ENCODE measurements around the gene GZF1. TPM values are rescaled to one million over a fixed set of nuclear protein-coding genes. Genes with fewer than 3 reads are reported as not detected.

Gene GZF1
- total and polyA plus RNA-seq, 2 donors, result 8.5 to 10.6 TPM

GRCh38 chr20:23325107-23325506 is 36.9 kb upstream of the GZF1 start:
- DNase-seq (ENCODE audit: low read depth in 6 of 9, low spot score in 9 of 9), result no peak
- Histone ChIP-seq H3K9me3 (ENCODE audit: control insufficient read depth in 2 of 2, insufficient read depth in 1 of 2, low read length in 1 of 2) (no peaks in the 10 kb centered on the region), H3K27ac (ENCODE audit: low read depth in 1 of 2, low read length in 1 of 2) (no peak overlapping the region), H3K4me1 (ENCODE audit: control insufficient read depth in 2 of 2, insufficient read depth in 2 of 2, low read length in 2 of 2) (no peaks in the 10 kb centered on the region), H3K36me3 (ENCODE audit: control insufficient read depth in 2 of 2, insufficient read depth in 2 of 2, low read length in 1 of 2) (no peaks in the 10 kb centered on the region), H3K4me3 (ENCODE audit: low read length in 2 of 2) (no peak overlapping the region), H3K27me3 (ENCODE audit: control insufficient read depth in 2 of 2, insufficient read depth in 1 of 2, low read length in 1 of 2) (no peaks in the 10 kb centered on the region)
- WGBS, result 95% methylated on average over 3 of the region's 3 CpGs

GRCh38 chr20:23326774-23327173 is 35.2 kb upstream of the GZF1 start:
- WGBS, result 97% methylated on average over 8 of the region's 8 CpGs
- H3K9me3 ChIP-seq (ENCODE audit: control insufficient read depth in 2 of 2, insufficient read depth in 1 of 2, low read length in 1 of 2), result no peaks in the 10 kb centered on the region
- DNase-seq (ENCODE audit: low read depth in 6 of 9, low spot score in 9 of 9), result no peak
- no peaks in the 10 kb centered on the region for H3K36me3 ChIP-seq (ENCODE audit: control insufficient read depth in 2 of 2, insufficient read depth in 2 of 2, low read length in 1 of 2)
- no peaks in the 10 kb centered on the region for H3K4me1 ChIP-seq (ENCODE audit: control insufficient read depth in 2 of 2, insufficient read depth in 2 of 2, low read length in 2 of 2)
- H3K4me3 ChIP-seq (ENCODE audit: low read length in 2 of 2), result no peak overlapping the region
- no peak overlapping the region for H3K27ac ChIP-seq (ENCODE audit: low read depth in 1 of 2, low read length in 1 of 2)
- H3K27me3 ChIP-seq (ENCODE audit: control insufficient read depth in 2 of 2, insufficient read depth in 1 of 2, low read length in 1 of 2), result no peaks in the 10 kb centered on the region

GRCh38 chr20:23327617-23328333 is 34.2 kb upstream of the GZF1 start:
- Histone ChIP-seq H3K36me3 (ENCODE audit: control insufficient read depth in 2 of 2, insufficient read depth in 2 of 2, low read length in 1 of 2) (no peaks in the 10 kb centered on the region), H3K4me3 (ENCODE audit: low read length in 2 of 2) (no peak overlapping the region), H3K4me1 (ENCODE audit: control insufficient read depth in 2 of 2, insufficient read depth in 2 of 2, low read length in 2 of 2) (no peaks in the 10 kb centered on the region), H3K9me3 (ENCODE audit: control insufficient read depth in 2 of 2, insufficient read depth in 1 of 2, low read length in 1 of 2) (no peaks in the 10 kb centered on the region), H3K27ac (ENCODE audit: low read depth in 1 of 2, low read length in 1 of 2) (no peak overlapping the region), H3K27me3 (ENCODE audit: control insufficient read depth in 2 of 2, insufficient read depth in 1 of 2, low read length in 1 of 2) (no peaks in the 10 kb centered on the region)
- DNase-seq (ENCODE audit: low read depth in 6 of 9, low spot score in 9 of 9), result no peak
- WGBS, result 97% methylated on average over 15 of the region's 15 CpGs

GRCh38 chr20:23331450-23332350 is 30.3 kb upstream of the GZF1 start:
- H3K36me3 ChIP-seq (ENCODE audit: control insufficient read depth in 2 of 2, insufficient read depth in 2 of 2, low read length in 1 of 2), result no peaks in the 10 kb centered on the region
- no peak overlapping the region for H3K4me3 ChIP-seq (ENCODE audit: low read length in 2 of 2)
- H3K4me1 ChIP-seq (ENCODE audit: control insufficient read depth in 2 of 2, insufficient read depth in 2 of 2, low read length in 2 of 2), result no peaks in the 10 kb centered on the region
- no peak overlapping the region for H3K27ac ChIP-seq (ENCODE audit: low read depth in 1 of 2, low read length in 1 of 2)
- WGBS, result 91% methylated on average over 8 of the region's 8 CpGs
- no peak for DNase-seq (ENCODE audit: low read depth in 6 of 9, low spot score in 9 of 9)
- H3K9me3 ChIP-seq (ENCODE audit: control insufficient read depth in 2 of 2, insufficient read depth in 1 of 2, low read length in 1 of 2), result no peaks in the 10 kb centered on the region
- no peaks in the 10 kb centered on the region for H3K27me3 ChIP-seq (ENCODE audit: control insufficient read depth in 2 of 2, insufficient read depth in 1 of 2, low read length in 1 of 2)

GRCh38 chr20:23332467-23332866 is 29.5 kb upstream of the GZF1 start:
- no peak for DNase-seq (ENCODE audit: low read depth in 6 of 9, low spot score in 9 of 9)
- 83% methylated on average over 2 of the region's 2 CpGs for WGBS
- no peak overlapping the region for H3K27ac ChIP-seq (ENCODE audit: low read depth in 1 of 2, low read length in 1 of 2)
- H3K9me3 ChIP-seq (ENCODE audit: control insufficient read depth in 2 of 2, insufficient read depth in 1 of 2, low read length in 1 of 2), result no peaks in the 10 kb centered on the region
- H3K27me3 ChIP-seq (ENCODE audit: control insufficient read depth in 2 of 2, insufficient read depth in 1 of 2, low read length in 1 of 2), result no peaks in the 10 kb centered on the region
- H3K36me3 ChIP-seq (ENCODE audit: control insufficient read depth in 2 of 2, insufficient read depth in 2 of 2, low read length in 1 of 2), result no peaks in the 10 kb centered on the region
- no peak overlapping the region for H3K4me3 ChIP-seq (ENCODE audit: low read length in 2 of 2)
- no peaks in the 10 kb centered on the region for H3K4me1 ChIP-seq (ENCODE audit: control insufficient read depth in 2 of 2, insufficient read depth in 2 of 2, low read length in 2 of 2)

GRCh38 chr20:23334111-23334510 is 27.9 kb upstream of the GZF1 start:
- no peaks in the 10 kb centered on the region for H3K27me3 ChIP-seq (ENCODE audit: control insufficient read depth in 2 of 2, insufficient read depth in 1 of 2, low read length in 1 of 2)
- DNase-seq (ENCODE audit: low read depth in 6 of 9, low spot score in 9 of 9), result no peak
- no peaks in the 10 kb centered on the region for H3K36me3 ChIP-seq (ENCODE audit: control insufficient read depth in 2 of 2, insufficient read depth in 2 of 2, low read length in 1 of 2)
- H3K4me3 ChIP-seq (ENCODE audit: low read length in 2 of 2), result no peak overlapping the region
- no peaks in the 10 kb centered on the region for H3K4me1 ChIP-seq (ENCODE audit: control insufficient read depth in 2 of 2, insufficient read depth in 2 of 2, low read length in 2 of 2)
- no peak overlapping the region for H3K27ac ChIP-seq (ENCODE audit: low read depth in 1 of 2, low read length in 1 of 2)
- no peaks in the 10 kb centered on the region for H3K9me3 ChIP-seq (ENCODE audit: control insufficient read depth in 2 of 2, insufficient read depth in 1 of 2, low read length in 1 of 2)
- WGBS, result 65% methylated on average over 3 of the region's 3 CpGs

GRCh38 chr20:23335521-23335920 is 26.5 kb upstream of the GZF1 start:
- WGBS, result 94% methylated on average over 5 of the region's 5 CpGs
- Histone ChIP-seq H3K27ac (ENCODE audit: low read depth in 1 of 2, low read length in 1 of 2) (no peak overlapping the region), H3K4me3 (ENCODE audit: low read length in 2 of 2) (no peak overlapping the region), H3K9me3 (ENCODE audit: control insufficient read depth in 2 of 2, insufficient read depth in 1 of 2, low read length in 1 of 2) (no peaks in the 10 kb centered on the region), H3K36me3 (ENCODE audit: control insufficient read depth in 2 of 2, insufficient read depth in 2 of 2, low read length in 1 of 2) (no peaks in the 10 kb centered on the region), H3K4me1 (ENCODE audit: control insufficient read depth in 2 of 2, insufficient read depth in 2 of 2, low read length in 2 of 2) (no peaks in the 10 kb centered on the region), H3K27me3 (ENCODE audit: control insufficient read depth in 2 of 2, insufficient read depth in 1 of 2, low read length in 1 of 2) (no peaks in the 10 kb centered on the region)
- no peak for DNase-seq (ENCODE audit: low read depth in 6 of 9, low spot score in 9 of 9)

GRCh38 chr20:23336476-23336875 is 25.5 kb upstream of the GZF1 start:
- Histone ChIP-seq H3K36me3 (ENCODE audit: control insufficient read depth in 2 of 2, insufficient read depth in 2 of 2, low read length in 1 of 2) (no peaks in the 10 kb centered on the region), H3K4me1 (ENCODE audit: control insufficient read depth in 2 of 2, insufficient read depth in 2 of 2, low read length in 2 of 2) (no peaks in the 10 kb centered on the region), H3K9me3 (ENCODE audit: control insufficient read depth in 2 of 2, insufficient read depth in 1 of 2, low read length in 1 of 2) (no peaks in the 10 kb centered on the region), H3K4me3 (ENCODE audit: low read length in 2 of 2) (no peak overlapping the region), H3K27me3 (ENCODE audit: control insufficient read depth in 2 of 2, insufficient read depth in 1 of 2, low read length in 1 of 2) (no peaks in the 10 kb centered on the region), H3K27ac (ENCODE audit: low read depth in 1 of 2, low read length in 1 of 2) (no peak overlapping the region)
- 98% methylated on average over 5 of the region's 5 CpGs for WGBS
- DNase-seq (ENCODE audit: low read depth in 6 of 9, low spot score in 9 of 9), result no peak

GRCh38 chr20:23337312-23337711 is 24.7 kb upstream of the GZF1 start:
- no peaks in the 10 kb centered on the region for H3K4me1 ChIP-seq (ENCODE audit: control insufficient read depth in 2 of 2, insufficient read depth in 2 of 2, low read length in 2 of 2)
- no peak overlapping the region for H3K4me3 ChIP-seq (ENCODE audit: low read length in 2 of 2)
- H3K27me3 ChIP-seq (ENCODE audit: control insufficient read depth in 2 of 2, insufficient read depth in 1 of 2, low read length in 1 of 2), result no peaks in the 10 kb centered on the region
- H3K27ac ChIP-seq (ENCODE audit: low read depth in 1 of 2, low read length in 1 of 2), result no peak overlapping the region
- H3K9me3 ChIP-seq (ENCODE audit: control insufficient read depth in 2 of 2, insufficient read depth in 1 of 2, low read length in 1 of 2), result no peaks in the 10 kb centered on the region
- DNase-seq (ENCODE audit: low read depth in 6 of 9, low spot score in 9 of 9), result no peak
- H3K36me3 ChIP-seq (ENCODE audit: control insufficient read depth in 2 of 2, insufficient read depth in 2 of 2, low read length in 1 of 2), result no peaks in the 10 kb centered on the region
